GM20000 (cell line): Measurements from ENCODE around the gene PDXP.
"Not testable (repeated sequence)": the region's sequence is repeated elsewhere in the genome, so short reads cannot be mapped to it uniquely, and the experiment has no call there.

ENCODE experiments used
- DNase-seq: peaks from one replicate; pipeline ENCODE4 v3.0.0; 2012; ENCODE audit warnings: low spot score
- TF ChIP-seq, protein P1 (sequence below): IDR thresholded peaks from 2 replicates; pipeline ENCODE4 v1.5.1; 2012; ENCODE audit warnings: mild to moderate bottlenecking, control low read depth; ENCODE audit errors: extremely low read depth, missing control alignments

The PDXP gene

DNA sequence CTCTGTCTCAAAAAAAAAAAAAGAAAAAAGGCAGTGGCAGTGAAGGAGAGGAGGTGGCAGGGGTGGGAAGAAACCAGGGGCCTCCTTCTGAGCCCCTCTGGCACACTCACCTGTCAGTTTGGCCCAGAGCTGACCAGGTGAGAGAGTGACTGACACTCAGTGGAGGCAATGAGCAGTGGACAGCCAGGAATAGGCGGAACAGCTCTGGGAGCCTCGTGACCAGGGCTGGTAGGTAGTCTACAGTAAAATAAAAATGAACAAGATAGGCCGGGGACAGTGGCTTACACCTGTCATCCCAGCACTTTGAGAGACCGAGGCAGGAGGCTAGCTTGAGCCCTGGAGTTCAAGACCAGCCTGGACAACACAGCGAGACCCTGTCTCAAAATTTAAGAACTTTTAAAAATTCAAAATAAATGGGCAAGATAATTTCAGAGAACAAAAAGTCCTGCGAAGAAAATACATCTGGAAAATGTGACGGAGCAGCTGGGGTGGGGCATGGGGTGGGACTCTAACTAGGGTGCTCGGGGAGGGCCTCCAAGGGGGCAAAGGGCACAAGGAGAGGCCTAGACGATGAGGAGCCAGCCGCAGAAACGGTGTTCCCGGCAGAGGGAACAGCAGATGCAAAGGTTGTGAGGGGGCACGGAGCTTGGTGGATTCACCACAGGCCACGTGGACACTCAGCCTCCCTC lies 3.8 kb upstream of the PDXP start:
- DNase-seq, result no peak
- TF ChIP-seq, protein P1, sequence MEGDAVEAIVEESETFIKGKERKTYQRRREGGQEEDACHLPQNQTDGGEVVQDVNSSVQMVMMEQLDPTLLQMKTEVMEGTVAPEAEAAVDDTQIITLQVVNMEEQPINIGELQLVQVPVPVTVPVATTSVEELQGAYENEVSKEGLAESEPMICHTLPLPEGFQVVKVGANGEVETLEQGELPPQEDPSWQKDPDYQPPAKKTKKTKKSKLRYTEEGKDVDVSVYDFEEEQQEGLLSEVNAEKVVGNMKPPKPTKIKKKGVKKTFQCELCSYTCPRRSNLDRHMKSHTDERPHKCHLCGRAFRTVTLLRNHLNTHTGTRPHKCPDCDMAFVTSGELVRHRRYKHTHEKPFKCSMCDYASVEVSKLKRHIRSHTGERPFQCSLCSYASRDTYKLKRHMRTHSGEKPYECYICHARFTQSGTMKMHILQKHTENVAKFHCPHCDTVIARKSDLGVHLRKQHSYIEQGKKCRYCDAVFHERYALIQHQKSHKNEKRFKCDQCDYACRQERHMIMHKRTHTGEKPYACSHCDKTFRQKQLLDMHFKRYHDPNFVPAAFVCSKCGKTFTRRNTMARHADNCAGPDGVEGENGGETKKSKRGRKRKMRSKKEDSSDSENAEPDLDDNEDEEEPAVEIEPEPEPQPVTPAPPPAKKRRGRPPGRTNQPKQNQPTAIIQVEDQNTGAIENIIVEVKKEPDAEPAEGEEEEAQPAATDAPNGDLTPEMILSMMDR, result no peak

DNA sequence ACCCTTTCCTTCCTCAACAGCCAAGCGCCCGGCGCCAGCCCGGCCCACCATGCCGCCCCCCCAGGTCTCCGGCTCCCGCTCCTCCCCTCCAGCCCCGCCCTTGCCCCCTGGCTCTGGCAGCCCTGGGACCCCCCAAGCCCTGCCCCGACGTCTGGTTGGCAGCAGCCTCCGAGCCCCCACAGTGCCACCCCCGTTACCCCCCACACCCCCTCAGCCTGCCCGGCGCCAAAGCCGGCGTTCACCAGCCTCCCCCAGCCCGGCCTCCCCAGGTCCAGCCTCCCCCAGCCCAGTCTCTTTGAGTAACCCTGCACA lies 3.3 kb upstream of the PDXP start:
- no peak for DNase-seq
- TF ChIP-seq, protein P1, result no peak

DNA sequence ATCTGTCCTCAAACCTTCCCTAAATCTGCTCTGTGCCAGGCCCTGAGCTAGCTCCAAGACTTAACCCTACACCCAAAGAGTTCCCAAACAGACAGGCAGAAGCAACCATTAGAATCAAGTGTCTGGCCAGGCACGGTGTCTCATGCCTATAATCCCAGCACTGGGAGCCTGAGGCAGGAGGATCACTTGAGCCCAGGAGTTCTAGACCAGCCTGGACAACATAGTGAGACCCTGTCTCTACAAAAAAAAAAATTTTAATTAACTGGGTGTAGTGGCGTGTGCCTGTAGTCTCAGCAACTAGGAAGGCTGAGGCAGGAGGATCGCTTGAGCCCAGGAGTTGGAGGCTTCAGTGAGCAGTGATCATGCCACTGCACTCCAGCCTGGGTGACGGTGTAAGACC lies 1.9 kb upstream of the PDXP start:
- DNase-seq, result not testable (repeated sequence)

DNA sequence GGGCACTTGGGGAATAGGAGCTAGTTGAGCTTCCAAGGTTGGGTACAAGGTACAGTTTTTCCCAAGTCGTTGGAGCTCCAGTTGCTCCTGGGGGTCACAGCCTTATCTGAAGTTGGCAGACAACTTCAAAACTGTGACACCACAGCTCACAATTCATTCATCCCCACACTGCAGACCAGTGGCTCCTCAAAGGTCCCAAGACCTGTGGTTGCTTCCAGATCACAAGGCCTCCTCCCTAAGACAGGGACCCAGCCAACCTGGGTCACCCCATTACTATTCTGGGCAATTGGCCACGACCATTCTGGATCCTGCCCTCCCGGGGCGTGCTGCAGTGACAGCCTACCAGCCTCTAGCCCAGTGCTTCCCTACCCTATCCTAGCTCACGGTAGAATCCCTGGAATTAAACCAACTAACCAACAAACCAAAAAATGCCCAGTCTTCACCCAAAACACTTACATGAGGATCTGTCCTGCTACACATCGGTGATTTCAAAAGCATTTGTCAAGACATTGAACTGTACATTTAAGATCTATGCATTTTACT lies 862 bp upstream of the PDXP start:
- TF ChIP-seq, protein P1, result no peak
- DNase-seq, result no peak

DNA sequence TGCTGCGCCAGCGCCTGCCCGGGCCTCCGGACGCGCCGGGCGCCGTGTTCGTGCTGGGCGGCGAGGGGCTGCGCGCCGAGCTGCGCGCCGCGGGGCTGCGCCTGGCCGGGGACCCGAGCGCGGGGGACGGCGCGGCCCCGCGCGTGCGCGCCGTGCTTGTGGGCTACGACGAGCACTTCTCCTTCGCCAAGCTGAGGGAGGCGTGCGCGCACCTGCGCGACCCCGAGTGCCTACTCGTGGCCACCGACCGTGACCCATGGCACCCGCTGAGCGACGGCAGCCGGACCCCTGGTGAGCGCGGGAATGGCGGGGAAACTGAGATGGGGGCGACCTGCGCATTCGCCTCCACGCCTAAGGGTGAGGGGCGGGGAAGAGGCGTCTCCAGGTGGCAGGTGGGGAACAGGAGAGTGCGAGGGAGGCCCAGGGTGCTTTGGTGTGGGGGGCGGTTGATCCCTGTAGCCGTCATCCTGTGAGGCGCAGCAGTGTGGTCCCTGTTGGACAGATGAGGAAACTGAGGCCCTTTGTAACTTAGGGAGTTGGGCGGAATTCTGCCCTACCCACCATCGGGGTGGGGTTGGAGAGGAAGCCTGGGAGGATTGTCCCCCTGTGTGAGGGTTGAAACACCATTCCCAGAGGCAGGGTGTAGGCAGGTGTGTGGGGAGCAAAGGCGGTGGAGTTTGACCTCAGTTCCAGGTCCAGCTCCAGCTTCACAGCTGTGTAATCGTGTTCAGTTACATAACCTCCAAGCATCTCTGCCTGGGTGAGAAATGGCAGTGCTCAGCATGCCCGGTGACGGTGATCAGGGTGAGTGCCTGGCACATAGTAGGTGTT lies 758 bp downstream of the PDXP start:
- TF ChIP-seq, protein P1, result no peak
- peak; percentile 60 for DNase-seq

DNA sequence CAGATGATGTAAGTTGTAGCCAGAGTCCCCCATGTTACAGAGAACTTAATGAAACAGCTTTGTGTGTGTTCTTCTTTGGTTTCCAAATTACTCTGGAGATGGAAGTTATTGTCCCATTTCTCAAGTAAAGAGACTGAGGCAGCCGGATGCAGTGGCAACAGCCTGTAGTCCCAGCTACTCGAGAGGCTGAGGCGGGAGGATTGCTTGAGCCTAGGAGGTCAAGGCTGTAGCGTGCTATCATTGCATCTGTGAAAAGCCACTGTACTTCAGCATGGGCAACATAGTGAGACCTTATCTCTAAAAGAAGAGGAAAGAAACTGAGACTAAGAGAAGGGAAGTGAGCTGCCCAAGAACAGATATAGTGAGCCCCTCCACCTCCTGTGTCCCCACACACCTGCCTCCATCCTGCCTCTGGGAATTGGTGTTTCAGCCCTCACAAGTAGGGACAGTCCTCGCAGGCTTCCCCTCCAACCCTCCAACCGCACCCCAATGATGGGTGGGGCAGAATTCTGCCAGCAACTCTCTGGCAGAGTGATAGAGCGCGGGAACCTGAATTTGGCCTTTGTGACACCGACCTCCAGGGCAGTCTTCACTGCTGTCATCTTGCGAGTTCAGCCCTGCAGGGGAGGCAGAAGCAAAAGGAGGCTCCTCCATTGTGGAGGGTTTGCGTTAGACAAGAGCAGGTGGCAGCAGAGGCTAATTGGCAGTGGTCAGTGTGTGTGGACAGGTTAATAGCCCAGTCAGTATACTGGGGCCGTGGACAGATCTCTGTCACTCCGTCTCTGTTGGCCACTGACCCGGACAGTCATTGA lies 1.6 kb downstream of the PDXP start:
- TF ChIP-seq, protein P1, result no peak
- no peak for DNase-seq

DNA sequence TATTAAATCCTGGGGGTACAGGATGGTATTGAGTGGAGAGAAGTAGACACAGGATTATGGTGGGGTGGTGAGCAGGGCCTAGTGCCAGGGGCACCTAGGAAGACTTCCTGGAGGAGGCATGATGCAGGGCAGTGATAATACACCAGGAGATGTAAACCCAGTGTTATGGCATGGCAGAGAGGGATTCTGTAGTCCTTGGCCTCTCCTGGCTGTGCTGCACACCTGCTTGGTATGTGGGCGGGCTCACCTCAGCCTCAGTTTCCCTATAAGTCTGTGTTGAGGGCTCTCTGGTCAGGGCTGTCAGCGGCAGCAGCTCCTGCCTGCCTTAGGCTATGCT lies 2.2 kb downstream of the PDXP start:
- no peak for DNase-seq
- TF ChIP-seq, protein P1, result no peak
